Activated CD4-positive, CD25-positive, alpha-beta regulatory T cell (primary cell): ENCODE measurements around the gene GNG12.
A peak's percentile ranks its signal among the peaks of the same experiment; 100 is the strongest.

ENCODE experiments used
- DNase-seq, 4 experiments: peaks; one replicate each; lab custom pipeline; 2025; lab: John Stamatoyannopoulos, UW

GNG12 gene

DNA sequence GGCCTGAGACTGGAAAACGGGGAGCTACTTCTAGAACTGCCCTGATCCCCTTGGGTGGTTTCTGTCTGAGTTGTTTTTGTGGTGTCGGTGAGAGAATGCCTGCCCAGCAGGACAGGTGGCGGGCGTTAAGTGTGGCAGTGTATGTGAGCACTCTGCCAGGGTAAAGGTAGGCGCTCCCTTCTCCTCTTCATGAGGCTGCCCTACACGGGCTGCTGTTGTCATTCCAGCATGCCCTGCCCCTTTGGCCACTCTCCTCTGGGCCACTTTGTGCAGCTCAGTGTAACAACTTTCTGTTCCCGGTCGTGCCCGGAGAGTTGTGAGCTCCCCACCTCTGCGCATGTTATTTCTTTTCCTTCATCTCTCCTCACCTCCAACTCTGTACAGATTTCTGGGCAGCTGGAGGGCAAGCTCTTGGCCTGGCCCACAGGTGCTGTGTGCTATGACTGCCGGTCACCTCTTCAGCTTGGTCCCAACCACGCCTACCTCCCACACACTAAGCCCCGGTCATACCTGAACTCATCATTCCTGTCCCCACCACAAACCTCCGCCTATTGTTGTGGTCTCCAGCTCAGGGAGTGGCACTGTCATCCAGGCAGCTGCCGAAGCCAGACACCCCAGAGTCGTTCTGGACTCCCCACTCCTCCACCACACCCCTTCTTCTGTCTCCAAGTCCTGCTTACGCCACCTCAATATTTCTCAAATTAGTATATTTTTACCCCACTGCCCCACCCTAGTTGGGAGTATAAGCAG is 79.3 kb downstream of the GNG12 start:
- DNase-seq: no peak

DNA sequence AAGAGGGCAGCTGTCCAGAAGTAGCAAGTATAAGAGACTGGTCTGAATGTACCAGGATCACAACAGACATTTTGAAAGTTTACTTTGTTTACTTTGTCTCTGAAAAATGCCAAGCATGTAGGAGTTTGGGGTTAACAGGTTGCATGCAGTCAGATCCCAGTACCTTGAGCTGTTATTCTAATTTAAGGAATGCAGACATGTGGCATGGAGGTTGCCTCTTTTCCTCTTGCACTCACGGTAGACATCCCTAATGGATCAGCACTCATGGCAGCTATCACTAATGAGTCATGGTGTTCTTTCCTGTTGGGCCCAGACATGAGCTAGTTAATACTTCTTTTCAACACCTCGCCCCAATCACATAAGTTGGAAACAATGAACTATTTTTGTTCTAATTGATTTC is 81.0 kb downstream of the GNG12 start:
- no peak for DNase-seq

DNA sequence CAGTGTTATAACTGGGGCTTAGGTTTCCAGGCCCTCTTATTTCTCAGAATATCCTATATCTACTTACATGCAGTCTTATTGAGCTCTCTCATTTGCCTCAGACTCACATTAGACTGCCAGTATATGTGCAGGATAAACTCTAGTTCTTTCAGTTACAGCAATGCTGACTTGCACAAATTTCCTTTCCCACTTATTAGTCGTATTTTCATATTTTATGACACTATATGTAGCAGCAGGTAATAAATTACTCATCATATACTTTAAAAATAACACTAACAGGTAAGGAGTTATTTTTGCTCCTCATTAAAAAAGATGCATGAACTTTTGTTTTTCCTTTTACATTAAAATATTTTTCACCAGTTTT is 82.6 kb downstream of the GNG12 start:
- DNase-seq: no peak

DNA sequence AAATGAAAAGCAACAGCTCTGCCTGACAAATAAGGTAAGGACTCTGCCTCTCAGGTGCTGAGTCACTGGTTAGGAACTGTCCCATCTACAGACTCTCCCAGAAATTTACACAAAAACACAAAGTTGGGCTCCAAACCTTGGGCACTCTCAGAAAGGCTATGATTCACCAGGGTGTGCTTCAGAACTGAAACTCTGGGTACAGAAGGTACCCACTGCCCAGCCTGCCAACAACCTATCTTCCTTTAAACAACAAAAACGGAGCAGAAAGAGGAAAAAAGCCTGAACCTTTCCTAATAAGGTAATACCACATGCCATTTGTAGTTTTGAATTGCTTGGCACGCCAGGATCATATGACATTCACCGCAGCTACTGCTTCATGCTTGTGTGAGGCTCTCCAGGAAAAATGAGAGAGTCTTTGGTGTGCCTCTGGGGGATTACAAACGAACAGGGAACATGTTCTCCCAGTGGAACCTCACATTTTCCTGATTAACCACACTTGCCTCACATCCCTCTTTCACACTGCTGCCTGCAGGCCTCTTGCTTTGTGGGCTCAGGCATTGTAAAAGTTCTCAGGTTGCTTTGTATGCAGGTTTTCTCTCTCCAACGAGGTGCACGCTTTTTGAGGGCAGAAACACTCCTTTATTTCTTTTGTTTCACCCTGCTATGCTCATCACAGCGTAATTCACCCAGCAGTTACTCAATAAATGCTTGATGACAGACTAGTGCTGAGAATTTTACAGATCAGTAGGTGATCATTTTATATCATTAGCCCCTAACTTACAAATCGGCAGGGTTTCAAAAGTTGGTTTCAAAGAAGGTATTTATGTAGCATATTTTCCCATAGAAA is 83.2 kb downstream of the GNG12 start:
- no peak for DNase-seq

DNA sequence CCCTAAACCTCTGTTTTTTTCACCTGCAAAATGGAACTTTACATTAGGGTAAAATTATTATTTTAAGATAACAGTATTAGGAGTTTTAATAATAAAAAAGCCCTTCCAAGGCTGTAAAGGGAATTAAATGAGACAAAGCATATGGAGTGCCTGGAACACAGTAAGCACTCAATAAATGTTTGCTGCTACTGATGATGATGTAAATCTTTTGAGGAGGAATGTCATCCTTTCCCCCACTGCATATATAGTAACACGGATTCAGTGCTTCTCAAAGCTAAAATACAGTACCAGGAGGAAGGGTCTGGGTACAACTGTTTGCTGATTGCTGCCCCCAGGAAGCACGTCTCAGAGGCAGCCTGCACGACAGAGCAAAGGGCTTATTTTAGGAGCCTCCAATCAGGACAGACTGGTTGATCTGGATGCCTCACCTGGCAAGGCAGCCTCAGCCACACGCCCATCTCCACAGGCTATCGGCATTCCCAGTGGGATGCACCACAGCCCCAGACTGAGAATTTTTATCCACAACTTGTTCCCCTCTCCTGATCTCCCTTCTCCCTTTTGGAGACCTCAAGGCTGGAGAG is 83.9 kb downstream of the GNG12 start:
- no peak for DNase-seq

DNA sequence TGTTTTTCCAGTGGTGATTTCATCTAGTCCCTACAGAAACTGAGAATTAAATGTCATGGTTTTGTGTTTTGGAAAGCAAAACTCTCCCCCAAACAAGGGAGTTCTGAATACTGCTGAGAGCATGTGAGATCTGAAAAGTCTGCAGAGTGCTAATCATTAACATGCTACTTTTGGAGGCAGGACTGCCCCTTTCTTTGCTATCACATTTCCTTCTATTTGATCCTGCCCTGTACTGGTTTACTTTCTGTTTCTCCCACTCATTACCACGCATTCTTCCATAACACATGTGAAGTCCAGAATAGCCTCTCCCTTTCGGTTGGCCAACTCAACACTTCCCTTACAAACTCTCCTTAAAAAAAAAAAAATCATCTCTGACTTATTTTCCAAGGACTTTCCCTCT is 84.6 kb downstream of the GNG12 start:
- DNase-seq: no peak

DNA sequence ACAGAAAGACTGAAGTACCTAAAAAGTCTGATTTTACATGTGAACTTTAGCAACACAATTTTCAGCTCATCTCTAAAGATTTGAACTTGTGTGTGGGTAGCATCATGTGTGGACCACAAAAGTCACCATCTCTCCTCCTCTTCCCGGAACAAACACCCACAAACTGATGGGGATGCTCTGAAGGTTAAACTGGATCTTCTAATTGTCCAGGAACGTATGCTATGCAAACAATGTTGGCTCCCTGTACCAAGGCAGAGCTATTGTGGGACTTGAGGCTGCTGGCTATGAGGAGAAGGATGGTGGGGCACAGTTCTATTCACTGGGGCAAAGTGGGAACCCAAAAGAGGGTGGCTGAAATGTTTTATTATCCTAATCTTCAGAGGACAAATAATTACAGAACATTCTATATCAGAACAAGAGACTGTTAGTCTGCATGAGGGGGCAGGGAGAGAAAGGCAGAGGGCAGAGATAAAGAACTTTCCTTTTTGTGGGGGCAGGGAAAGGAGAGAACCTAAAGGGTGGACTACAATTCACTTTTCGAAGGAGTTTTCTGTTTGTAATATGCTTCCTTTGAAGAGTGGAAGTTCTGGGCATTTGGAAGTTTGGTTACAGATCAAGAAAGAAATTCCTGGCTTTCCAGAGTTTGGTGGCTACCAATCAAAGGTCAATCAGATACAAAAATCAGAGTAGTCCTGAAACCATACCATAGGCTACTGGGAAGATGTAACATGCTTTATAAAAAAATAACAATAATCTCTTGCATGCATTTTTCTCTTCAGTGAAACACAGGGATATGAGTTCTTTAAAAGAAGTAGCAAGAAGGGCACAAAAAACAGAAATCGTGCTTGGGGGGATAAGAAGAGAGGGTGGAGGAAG is 85.4 kb downstream of the GNG12 start:
- DNase-seq: no peak

DNA sequence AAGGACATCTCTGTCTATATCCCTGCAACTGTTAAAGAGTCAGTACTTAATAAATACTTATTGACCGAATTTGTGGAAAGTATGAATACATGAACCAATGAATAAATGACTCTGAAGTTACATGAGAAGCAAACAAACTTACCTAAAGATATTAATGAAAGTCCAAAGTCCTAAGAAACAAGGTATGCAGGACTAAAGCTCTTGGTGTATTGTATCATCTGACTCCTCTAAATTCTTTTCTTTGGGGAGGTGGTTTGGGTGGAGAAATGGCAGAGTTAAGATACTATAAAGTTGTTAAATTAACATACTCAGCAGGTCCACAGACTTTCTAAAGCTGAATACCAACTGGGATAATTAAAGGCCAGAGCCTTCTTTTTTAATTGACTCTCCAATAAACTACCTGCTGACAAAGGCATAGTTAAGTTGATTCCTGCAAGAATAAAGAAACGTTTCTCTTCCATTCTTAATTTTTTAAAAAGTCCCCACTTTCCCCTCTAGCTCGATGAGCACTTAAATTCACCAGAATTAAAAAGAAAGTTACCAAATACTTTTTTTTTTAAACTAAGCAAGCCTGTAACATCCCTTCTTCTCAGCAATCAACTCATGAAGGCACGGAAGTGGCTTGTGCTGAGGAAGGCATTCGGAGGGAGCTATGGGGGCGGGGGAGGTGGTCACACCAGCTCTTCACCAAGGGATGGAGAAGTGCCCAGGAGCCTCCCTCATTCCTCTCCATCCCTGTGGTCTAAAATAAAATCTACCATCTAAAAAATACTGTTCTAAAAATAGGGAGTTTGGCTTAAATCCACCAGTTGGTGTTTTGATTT is 87.2 kb downstream of the GNG12 start:
- DNase-seq: no peak

DNA sequence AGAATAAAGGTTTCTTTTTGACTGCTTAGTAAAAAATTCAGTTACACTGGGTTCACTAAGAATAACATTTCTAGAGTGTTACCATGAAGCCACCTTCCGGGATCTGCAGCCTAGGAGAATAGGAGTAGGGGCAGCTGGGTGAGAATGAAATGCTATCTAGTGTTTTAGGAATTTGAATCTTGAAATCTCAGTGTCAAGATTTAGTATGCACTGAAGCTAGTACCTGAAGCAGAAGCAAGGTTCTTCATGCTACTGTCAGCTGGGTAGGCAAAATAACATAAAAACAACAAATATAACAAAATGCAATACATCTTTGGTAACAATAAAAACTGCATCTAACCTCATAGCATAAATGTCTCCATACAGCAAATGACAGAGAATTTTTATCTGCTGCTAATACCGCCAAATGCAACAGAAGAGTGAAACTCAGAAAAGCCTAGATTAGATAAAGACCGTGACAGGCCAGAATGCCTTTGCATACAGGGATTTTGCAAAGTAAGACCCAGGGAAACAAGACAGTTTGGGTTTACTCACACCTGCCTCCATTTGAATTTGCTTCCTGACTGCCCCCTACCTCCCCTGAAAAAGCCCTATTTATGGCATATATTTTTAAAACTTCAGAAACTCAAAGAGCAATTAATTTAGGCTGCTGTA is 90.1 kb downstream of the GNG12 start:
- no peak for DNase-seq

DNA sequence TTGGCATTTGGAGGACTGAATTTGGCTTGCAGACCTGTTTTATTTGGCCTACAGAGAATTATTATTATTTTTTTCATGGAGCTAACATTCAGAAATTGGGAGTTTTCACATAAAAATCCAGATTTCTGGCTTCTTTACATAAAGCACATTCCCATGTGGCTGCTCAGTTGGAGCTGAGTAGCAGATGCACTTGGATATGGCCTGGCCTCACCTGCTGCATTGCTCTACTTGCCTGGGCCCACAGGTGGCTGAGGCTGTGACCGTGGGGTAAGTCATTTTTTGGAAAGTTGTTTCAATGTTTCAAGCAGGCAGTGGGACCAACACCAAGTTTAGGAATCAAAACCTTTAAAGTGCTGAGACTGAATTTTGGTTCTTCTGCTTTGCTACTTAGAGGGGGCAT is 91.5 kb downstream of the GNG12 start:
- no peak for DNase-seq

DNA sequence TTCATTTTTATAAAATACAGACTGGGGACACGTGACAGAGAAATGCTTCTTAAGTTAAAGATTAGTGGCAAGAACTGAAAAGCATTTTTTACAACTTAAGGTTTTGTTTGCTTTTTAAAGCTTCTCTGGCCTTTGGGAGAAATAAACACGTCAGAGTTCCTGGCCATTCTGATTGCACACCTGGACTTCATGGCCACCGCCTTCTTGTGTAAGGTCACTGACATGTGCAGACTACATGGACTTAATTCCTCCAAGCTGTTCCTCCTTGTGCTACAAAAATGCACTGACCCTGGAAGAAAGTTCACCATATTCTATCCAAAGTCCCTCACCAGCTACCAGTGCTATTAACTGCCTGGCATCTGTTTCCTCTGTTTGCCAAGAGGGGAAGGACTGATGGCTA is 92.1 kb downstream of the GNG12 start:
- no peak for DNase-seq

DNA sequence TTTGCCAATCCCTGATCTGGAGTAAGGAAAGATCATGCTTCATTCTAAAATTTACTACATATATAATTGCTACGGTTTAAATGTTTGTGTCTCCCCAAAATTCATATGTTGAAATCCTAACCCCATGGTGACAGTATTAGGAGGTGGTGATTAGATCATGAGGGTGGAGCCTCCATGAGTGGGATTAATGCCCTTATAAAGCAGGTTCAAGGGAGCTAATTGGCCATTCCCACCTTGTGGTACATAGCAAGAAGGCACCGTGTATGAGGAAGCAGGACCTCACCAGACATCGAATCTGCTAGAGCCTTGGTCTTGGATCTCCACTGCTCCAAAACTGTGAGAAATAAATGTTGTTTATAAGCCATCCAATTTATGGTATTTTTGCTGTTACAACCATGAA is 92.7 kb downstream of the GNG12 start:
- DNase-seq: no peak

DNA sequence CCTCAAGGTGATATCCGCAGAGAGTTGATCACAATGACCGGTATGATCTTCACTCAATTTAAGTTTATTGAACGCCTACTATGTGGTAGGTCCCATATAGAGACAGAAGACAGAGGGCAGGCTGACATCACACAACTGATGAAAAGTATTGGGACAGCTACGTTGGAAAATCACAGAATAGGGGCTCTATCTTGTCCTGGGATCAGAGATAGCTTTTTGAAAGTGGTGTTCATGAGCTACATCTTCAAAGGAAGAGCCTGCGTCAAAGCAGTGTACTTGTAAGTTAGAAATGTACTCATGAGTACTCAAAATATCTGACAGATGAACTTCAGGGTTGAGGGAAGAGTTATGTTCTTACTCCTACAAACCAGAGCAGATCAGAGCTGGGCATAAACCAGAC is 93.9 kb downstream of the GNG12 start:
- DNase-seq: no peak

DNA sequence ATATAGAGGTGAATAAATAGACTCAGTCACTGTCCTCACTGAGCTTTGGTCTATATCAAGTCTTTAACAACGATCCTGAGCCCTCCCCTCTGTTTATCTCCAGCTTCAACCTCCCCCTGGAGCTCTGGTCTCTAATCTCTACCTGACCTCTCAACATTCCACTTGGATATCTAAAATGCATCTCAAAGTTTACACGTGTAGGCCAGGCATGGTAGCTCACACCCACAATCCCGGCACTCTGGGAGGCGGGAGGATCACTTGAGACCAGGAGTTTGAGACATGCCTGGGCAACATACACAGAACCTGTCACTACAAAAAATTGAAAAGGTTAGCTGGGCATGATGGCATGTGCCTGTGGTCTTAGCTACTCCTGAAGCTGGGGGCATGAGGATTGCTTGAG is 94.9 kb downstream of the GNG12 start:
- DNase-seq: no peak

DNA sequence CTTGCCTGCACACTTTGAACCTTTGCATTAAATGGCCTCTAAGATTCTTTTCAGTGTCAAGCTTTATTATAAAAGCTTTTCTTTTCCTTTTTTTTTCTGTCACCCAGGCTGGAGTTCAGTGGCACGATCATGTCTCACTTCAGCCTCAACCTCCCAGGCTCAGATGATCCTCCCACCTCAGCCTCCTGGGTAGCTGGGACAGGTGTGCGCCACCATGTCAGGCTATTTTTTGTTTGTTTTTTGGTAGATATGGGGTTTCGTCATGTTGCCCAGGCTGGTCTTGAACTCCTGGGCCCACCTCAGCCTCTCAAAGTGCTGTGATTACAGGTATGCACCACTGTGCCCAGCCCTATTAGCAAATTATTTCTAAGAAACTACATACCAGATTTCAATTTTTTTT is 95.4 kb downstream of the GNG12 start:
- no peak for DNase-seq

DNA sequence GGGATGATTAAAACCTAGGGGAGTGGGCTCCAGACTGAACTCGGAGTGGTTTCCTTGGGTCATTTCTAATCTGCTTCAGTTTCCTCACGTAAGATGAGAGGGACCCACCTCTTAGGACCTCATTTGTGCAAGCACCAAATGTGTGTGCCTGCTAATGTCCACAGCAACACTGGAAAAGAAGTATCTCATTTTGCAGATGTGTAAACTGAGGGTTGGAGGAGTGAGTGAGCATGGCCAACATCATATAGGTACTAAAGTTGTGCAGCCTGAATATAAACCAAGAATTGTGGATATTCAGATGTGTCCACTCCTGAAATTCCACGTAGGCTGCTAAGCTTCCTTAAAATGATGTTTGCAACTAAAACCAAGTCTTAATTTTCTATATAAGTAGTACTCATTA is 96.5 kb downstream of the GNG12 start:
- no peak for DNase-seq

DNA sequence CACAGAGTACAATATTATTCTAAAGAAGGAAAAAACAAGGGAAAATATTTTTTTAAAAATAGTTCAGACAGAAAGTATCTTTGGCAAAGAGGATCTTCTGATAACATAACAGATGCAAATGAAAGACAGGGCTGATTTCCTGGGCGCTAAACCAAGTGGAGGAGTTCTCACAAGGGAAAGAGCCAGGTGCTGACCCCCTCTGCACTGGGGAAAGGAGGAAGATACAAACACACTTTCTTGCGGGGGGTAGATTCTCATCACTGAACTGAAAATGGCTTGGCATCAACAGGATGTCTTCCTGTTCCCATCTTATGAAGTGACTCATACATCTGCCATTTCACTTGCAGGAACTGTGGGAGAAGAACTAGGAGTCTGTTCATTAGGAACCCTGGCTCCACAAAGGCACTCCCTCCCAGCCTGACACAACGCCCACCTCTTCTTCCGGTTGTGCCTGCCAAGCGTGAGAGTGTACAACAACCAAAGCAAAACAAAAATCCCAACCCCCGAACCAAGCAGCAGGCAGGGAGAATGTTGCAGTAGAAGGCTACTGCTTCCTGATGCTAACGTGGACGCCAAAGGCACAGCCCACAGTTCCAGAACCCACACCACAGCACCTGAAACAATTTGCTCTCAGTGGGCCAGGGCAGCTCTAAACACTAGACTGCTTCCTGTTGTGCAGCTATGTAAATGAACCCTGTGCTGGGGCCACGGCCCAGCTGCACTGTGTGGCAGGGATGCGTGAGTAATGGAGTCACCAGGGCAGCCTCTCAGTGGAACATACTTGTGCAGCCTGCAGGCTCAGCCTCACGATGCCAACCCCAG is 97.2 kb downstream of the GNG12 start:
- DNase-seq: peak; percentile 7 to 47 (median 28)

DNA sequence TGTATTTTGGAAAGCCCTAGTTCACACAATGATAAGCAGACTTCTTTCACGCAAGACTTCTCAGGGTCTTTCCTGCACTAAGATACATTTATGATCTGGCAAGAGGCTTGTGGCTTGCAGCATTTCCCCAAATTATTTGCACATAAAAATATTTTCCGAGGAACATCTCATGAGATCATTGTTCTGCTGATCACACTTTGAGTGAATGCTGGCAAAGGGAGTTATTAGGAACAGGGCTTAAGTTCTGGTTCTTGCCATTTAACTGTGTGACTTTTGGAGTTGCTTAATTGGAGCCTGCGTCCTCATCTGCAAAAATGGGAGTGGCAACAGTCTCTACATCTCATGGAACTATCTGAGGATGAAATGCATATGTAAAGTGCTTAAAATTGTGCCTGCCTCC is 98.1 kb downstream of the GNG12 start:
- no peak for DNase-seq

DNA sequence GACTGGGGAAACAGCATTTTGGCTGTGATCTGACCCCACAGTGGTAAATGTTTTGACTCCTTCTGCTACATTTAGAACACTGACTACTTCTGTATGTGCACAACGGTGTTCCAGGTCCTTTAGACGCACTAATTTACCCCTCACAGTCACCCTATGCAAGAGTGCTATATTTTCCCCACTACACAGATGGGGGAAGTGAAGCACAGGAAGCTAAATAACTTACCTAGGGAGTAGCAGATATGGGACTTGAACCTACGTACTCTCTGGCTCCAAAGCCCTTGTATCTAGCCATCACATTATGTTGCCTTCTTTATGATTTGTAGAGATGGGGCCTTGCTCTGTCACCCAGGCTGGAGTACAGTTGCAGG is 99.0 kb downstream of the GNG12 start:
- DNase-seq: no peak

DNA sequence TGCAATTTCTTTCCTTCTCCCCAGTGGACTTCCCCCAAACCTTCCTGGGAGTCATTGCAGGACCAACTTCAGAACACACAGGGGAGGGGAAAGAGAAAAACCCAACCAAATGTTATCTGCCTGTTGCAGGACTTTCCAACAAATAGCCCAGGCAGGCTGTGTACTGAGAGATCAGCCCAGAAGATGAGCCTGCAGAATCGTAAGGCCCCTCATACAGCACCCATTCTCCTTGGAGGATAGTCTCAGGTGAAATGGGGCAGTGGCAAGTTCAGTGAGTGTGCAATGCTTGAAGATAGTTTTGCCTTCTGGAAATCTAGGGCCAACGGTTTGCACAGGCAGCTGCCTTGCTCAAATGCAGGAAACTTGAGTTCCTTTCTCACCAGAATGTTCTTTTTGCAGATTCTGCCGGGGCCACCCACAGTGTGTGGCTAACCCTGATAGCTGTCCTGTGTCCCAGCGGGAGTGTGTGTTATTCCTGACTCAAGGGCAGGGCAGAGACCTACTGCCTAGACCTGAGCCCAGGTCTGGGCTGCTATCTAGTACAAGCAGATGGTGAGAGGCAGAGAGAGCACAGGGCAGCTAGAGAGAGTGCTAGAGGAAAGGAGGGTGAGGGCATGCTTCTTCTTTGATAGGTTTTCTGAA is 99.5 kb downstream of the GNG12 start:
- no peak for DNase-seq
